NB4 (cell line): ENCODE data around the gene ANKRD13C.

Experiments
- CTCF ChIP-seq: IDR thresholded peaks from one replicate; pipeline ENCODE4 v1.5.1; 2012; ENCODE audit warnings: low read depth, low read length
- MAX ChIP-seq: IDR thresholded peaks from 2 replicates; pipeline ENCODE4 v1.6.1; 2011; ENCODE audit warnings: low read depth, low read length
- MYC ChIP-seq: IDR thresholded peaks from 2 replicates; pipeline ENCODE4 v1.6.1; 2011; ENCODE audit warnings: low read depth, low read length
- POLR2A ChIP-seq: IDR thresholded peaks from 2 replicates; pipeline ENCODE4 v1.6.1; 2011; ENCODE audit warnings: mild to moderate bottlenecking; ENCODE audit not compliant: insufficient read length; ENCODE audit errors: extremely low read depth

- TF ChIP-seq CTCF: no peak
- no peak for TF ChIP-seq MAX
- no peak for TF ChIP-seq POLR2A
- no peak for TF ChIP-seq MYC
Observed at GRCh38 chr1:70220015-70220414, 134.5 kb downstream of the ANKRD13C start.
